Liver (tissue), 3 donors: ENCODE measurements around the gene KIRREL3.

ENCODE experiments used
- CTCF ChIP-seq: fragments of 150-350 bp; IDR thresholded peaks from 2 replicates; pipeline ENCODE4 v1.5.1; 2017; ENCODE audit warnings: improper control_type of control experiment, low read depth, low read length; ENCODE audit not compliant: missing input control
- EGR1 ChIP-seq, 2 donors: IDR thresholded peaks; 2 replicates each; pipeline ENCODE4 v1.6.1; 2016 to 2018; ENCODE audit warnings: antibody characterized with exemption in 2 of 2, low read depth in 2 of 2
- FOXA1 ChIP-seq: IDR thresholded peaks from 2 replicates; pipeline ENCODE4 v1.6.1; 2016; ENCODE audit warnings: antibody characterized with exemption
- GABPA ChIP-seq, 2 donors: IDR thresholded peaks in 1 of 2; conservative IDR thresholded peaks in 1 of 2; 2 replicates each; pipeline ENCODE4 v1.6.1; 2016; ENCODE audit warnings: antibody characterized with exemption in 2 of 2, mild to moderate bottlenecking in 1 of 2, moderate library complexity in 1 of 2
- HNF4A ChIP-seq, 2 donors: conservative IDR thresholded peaks; 2 replicates each; pipeline ENCODE4 v1.6.1; 2016; ENCODE audit warnings: antibody characterized with exemption in 2 of 2, mild to moderate bottlenecking in 2 of 2
- JUND ChIP-seq, 2 donors: IDR thresholded peaks; 2 replicates each; pipeline ENCODE4 v1.6.1; 2016; ENCODE audit warnings: antibody characterized with exemption in 2 of 2
- NR2F2 ChIP-seq: IDR thresholded peaks from 2 replicates; pipeline ENCODE4 v1.6.1; 2016; ENCODE audit warnings: antibody characterized with exemption
- RAD21 ChIP-seq, 2 donors: IDR thresholded peaks; 2 replicates each; pipeline ENCODE4 v1.6.1; 2016; ENCODE audit warnings: antibody characterized with exemption in 2 of 2, mild to moderate bottlenecking in 2 of 2
- SP1 ChIP-seq: IDR thresholded peaks from 2 replicates; pipeline ENCODE4 v1.6.1; 2018; ENCODE audit warnings: antibody characterized with exemption, mild to moderate bottlenecking
- TAF1 ChIP-seq: conservative IDR thresholded peaks from 2 replicates; pipeline ENCODE4 v1.6.1; 2016; ENCODE audit warnings: antibody characterized with exemption, mild to moderate bottlenecking
- YY1 ChIP-seq: IDR thresholded peaks from 2 replicates; pipeline ENCODE4 v1.6.1; 2016; ENCODE audit warnings: antibody characterized with exemption, mild to moderate bottlenecking
- TF ChIP-seq, protein P1 (sequence below): IDR thresholded peaks from 2 replicates; pipeline ENCODE4 v1.6.1; 2016; ENCODE audit warnings: antibody characterized with exemption, mild to moderate bottlenecking
- TF ChIP-seq, protein P2 (sequence below): IDR thresholded peaks from 2 replicates; pipeline ENCODE4 v1.6.1; 2016; ENCODE audit warnings: antibody characterized with exemption
- TF ChIP-seq, protein P3 (sequence below): IDR thresholded peaks from 2 replicates; pipeline ENCODE4 v1.6.1; 2016; ENCODE audit warnings: antibody characterized with exemption
- donor health status: healthy.
- donor health status: healthy.

GRCh38 chr11:126545057-126545555, 455.5 kb downstream of the KIRREL3 start:
- no peak for TF ChIP-seq JUND (IDR thresholded peaks at IDR 0.05)
- no peak for TF ChIP-seq CTCF
- TF ChIP-seq FOXA1: no peak
- TF ChIP-seq, protein P1, sequence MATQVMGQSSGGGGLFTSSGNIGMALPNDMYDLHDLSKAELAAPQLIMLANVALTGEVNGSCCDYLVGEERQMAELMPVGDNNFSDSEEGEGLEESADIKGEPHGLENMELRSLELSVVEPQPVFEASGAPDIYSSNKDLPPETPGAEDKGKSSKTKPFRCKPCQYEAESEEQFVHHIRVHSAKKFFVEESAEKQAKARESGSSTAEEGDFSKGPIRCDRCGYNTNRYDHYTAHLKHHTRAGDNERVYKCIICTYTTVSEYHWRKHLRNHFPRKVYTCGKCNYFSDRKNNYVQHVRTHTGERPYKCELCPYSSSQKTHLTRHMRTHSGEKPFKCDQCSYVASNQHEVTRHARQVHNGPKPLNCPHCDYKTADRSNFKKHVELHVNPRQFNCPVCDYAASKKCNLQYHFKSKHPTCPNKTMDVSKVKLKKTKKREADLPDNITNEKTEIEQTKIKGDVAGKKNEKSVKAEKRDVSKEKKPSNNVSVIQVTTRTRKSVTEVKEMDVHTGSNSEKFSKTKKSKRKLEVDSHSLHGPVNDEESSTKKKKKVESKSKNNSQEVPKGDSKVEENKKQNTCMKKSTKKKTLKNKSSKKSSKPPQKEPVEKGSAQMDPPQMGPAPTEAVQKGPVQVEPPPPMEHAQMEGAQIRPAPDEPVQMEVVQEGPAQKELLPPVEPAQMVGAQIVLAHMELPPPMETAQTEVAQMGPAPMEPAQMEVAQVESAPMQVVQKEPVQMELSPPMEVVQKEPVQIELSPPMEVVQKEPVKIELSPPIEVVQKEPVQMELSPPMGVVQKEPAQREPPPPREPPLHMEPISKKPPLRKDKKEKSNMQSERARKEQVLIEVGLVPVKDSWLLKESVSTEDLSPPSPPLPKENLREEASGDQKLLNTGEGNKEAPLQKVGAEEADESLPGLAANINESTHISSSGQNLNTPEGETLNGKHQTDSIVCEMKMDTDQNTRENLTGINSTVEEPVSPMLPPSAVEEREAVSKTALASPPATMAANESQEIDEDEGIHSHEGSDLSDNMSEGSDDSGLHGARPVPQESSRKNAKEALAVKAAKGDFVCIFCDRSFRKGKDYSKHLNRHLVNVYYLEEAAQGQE: no peak
- no peak for TF ChIP-seq GABPA (IDR thresholded peaks at IDR 0.05 in 1 of 2, conservative IDR thresholded peaks at IDR 0.05 in 1 of 2)
- TF ChIP-seq YY1: no peak
- TF ChIP-seq, protein P2, sequence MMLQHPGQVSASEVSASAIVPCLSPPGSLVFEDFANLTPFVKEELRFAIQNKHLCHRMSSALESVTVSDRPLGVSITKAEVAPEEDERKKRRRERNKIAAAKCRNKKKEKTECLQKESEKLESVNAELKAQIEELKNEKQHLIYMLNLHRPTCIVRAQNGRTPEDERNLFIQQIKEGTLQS: no peak
- TF ChIP-seq, protein P3, sequence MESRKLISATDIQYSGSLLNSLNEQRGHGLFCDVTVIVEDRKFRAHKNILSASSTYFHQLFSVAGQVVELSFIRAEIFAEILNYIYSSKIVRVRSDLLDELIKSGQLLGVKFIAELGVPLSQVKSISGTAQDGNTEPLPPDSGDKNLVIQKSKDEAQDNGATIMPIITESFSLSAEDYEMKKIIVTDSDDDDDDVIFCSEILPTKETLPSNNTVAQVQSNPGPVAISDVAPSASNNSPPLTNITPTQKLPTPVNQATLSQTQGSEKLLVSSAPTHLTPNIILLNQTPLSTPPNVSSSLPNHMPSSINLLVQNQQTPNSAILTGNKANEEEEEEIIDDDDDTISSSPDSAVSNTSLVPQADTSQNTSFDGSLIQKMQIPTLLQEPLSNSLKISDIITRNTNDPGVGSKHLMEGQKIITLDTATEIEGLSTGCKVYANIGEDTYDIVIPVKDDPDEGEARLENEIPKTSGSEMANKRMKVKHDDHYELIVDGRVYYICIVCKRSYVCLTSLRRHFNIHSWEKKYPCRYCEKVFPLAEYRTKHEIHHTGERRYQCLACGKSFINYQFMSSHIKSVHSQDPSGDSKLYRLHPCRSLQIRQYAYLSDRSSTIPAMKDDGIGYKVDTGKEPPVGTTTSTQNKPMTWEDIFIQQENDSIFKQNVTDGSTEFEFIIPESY: no peak
- no peak for TF ChIP-seq TAF1
- no peak for TF ChIP-seq HNF4A (conservative IDR thresholded peaks at IDR 0.05)
- TF ChIP-seq RAD21 (IDR thresholded peaks at IDR 0.05): no peak
- no peak for TF ChIP-seq NR2F2
- TF ChIP-seq SP1: no peak
- TF ChIP-seq EGR1 (IDR thresholded peaks at IDR 0.05; ENCODE audit: low read depth in 2 of 2): no peak
